Esophagus squamous epithelium (tissue), 5 donors: ENCODE measurements around the gene PKP1. TPM values are rescaled to one million over a fixed set of nuclear protein-coding genes. Genes with fewer than 3 reads are reported as not detected.

Experiments used
- DNase-seq: peaks from one replicate; lab custom pipeline; 2025; lab: John Stamatoyannopoulos, UW
- H3K27ac ChIP-seq, 4 donors: fragments of 200-600 bp; sonication (generic); one replicate each; pipeline ENCODE4 v1.5.1; 2016 to 2019; ENCODE audit warnings: mild to moderate bottlenecking in 1 of 4
- H3K27me3 ChIP-seq, 4 donors: fragments of 200-600 bp; sonication (generic); 1 replicate in 3 of 4; 2 replicates in 1 of 4; pipeline versions ENCODE4 v1.5.1 to v1.6.0; 2017 to 2021; ENCODE audit warnings: antibody characterized with exemption in 1 of 4
- H3K36me3 ChIP-seq, 3 donors: fragments of 200-600 bp; sonication (generic); one replicate each; pipeline ENCODE4 v1.5.1; 2016 to 2019
- H3K4me1 ChIP-seq, 3 donors: fragments of 200-600 bp; sonication (generic); one replicate each; pipeline ENCODE4 v1.5.1; 2017 to 2019
- H3K4me3 ChIP-seq, 4 donors: fragments of 200-600 bp; sonication (generic); 1 replicate in 3 of 4; 2 replicates in 1 of 4; pipeline ENCODE4 v1.5.1; 2016 to 2019; ENCODE audit warnings: mild to moderate bottlenecking in 2 of 4, moderate library complexity in 1 of 4
- H3K9me3 ChIP-seq, 3 donors: fragments of 200-600 bp; sonication (generic); one replicate each; pipeline ENCODE4 v1.5.1; 2016 to 2019
- CTCF ChIP-seq, 6 experiments: fragments of 450-650 bp in 4 of 6; fragments of 200-600 bp in 2 of 6; sonication (generic) in 2 of 6; IDR thresholded peaks; one replicate each; pipeline ENCODE4 v1.5.1; 2016 to 2019; ENCODE audit warnings: antibody characterized with exemption in 6 of 6, mild to moderate bottlenecking in 4 of 6, moderate library complexity in 4 of 6
- POLR2A ChIP-seq, 4 donors: fragments of 450-650 bp; IDR thresholded peaks; one replicate each; pipeline ENCODE4 v1.6.1; 2017; ENCODE audit warnings: antibody characterized with exemption in 4 of 4, mild to moderate bottlenecking in 4 of 4, moderate library complexity in 3 of 4
- WGBS, 2 donors: methylation state at CpG; one replicate each; pipeline ENCODE4 v1.1.5; 2018; 5-methylcytosine and 5-hydroxymethylcytosine counted together
- intact Hi-C: fragments of 100-400 bp; cut with DNase I; formaldehyde crosslinking; loops from one replicate; pipeline ENCODE4 v1.15.0; 2022
- total RNA-seq, 4 donors: library from RNA; depleted of rRNA; stranded (reverse); fragments of >200 nt; gene quantifications; one replicate each; pipeline ENCODE4 v1.1.0, GENCODE V29; 2016
- donor health status: DM: yes; HTN: yes; CAD: no.

The PKP1 gene
- total RNA-seq, 4 donors from 2014 or later, result 263 to 706 (median 410) TPM

DNA sequence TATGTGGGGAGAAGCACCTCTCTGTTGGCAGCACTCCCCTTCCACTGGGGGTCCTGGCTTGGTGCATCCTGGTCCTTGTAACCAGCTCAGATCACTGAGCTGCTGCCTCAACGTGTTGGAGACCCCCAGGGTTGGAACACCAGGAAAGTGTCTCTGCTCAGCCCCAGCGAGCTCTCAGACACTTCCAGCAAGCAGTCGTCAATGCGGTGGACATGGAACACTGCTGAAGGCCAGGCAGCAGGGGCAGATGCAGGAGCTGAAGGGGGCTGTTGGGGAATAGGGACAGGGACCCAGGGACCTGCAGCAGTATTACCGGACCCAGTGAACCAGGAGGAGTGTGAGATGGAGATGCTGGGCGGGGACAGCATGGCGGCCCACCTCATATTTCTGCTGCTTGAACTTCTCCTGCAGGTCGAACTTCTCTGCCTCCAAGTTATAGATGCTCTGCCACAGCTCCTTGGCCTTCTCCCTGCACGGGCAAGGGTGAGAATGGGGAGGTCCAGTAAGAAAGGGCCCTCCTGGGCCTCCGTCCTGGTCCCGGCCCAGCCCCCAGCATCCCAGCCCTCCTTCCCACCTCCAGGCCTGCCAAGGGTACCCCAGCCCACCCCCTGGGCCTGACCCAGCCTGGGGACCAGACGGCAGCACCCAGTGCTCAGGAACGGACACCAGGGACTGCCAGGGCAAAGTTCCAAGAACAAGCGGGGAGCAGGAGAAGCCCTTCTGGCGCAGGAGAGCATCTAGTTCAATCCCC lies 77.8 kb downstream of the PKP1 start:
- H3K4me3 ChIP-seq, result no peak overlapping the region
- no peak for DNase-seq
- 79% methylated on average over 6 of the region's 15 CpGs; no CpG with 5 or more reads in 1 of the 2 donors for whole genome bisulfite sequencing, 2 donors
- no peak for TF ChIP-seq POLR2A (IDR thresholded peaks at IDR 0.05)
- no peak for TF ChIP-seq CTCF (IDR thresholded peaks at IDR 0.05)
- intact Hi-C loops, result loop anchor here (5.0 kb wide), 1 partner anchor 109 kb away; no protein-coding TSS in a partner anchor
- no peak overlapping the region for H3K27ac ChIP-seq
- H3K36me3 ChIP-seq, result no peaks in the 10 kb centered on the region
- H3K4me1 ChIP-seq, result peaks cover 10 to 19% (median 13%) of the 10 kb centered on the region in 3 donors
- no peaks in the 10 kb centered on the region for H3K9me3 ChIP-seq
- peaks cover 0 to 6% (median 0%) of the 10 kb centered on the region in 4 donors for H3K27me3 ChIP-seq

DNA sequence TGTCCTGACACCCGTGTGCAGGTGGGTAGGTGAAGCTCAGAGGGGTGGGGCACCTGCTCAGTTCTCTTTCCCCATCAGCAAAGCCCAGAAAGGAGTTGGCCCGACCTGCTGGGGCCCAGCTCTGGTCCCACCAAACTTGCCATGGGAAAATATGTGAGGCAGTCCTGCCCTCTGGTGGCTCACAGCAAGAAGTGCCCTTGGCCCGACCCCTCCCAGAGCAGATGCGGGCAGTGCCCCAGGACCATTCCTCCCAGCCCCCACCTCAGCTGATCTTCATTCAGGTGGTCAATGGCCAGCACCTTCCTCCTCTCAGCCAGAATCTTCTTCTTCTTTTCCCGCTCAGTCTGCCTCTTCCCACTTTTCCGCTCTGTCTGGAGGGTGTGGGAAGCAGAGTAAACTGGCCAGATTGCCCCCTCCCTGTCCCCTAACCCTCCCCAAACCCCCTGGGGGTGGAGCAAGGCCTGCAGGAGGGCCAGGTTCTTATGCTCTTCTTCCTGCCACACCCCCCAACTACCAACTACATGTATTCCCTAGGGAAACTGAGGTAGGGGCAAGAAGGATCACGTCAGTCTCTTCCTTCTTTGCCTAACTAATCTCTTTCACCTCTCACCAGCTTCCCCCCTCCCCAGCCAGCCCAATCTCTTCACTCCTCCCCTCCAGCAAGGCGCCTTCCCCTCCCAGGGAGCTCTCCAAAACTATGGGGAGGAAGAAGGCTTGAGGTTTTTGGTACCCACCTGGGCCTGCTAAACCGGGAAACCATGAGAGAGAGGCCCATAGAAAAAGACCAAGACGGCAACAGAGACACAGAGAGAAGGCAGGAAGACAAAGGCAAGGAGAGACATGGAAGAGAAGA lies 78.6 kb downstream of the PKP1 start:
- Histone ChIP-seq H3K4me3 (no peak overlapping the region), H3K36me3 (no peaks in the 10 kb centered on the region), H3K9me3 (no peaks in the 10 kb centered on the region), H3K27ac (no peak overlapping the region), H3K4me1 (peaks cover 10 to 19% (median 13%) of the 10 kb centered on the region in 3 donors), H3K27me3 (peaks cover 0 to 14% (median 0%) of the 10 kb centered on the region in 4 donors)
- TF ChIP-seq CTCF (IDR thresholded peaks at IDR 0.05) (peak; percentile 42 to 91 (median 80)), POLR2A (IDR thresholded peaks at IDR 0.05) (no peak)
- intact Hi-C loops, result loop anchor here (5.0 kb wide), 1 partner anchor 110 kb away; no protein-coding TSS in a partner anchor
- no peak for DNase-seq
- 43 to 46% methylated on average over 8 of the region's 10 CpGs for WGBS, 2 donors

- DNase-seq, result no peak
- intact Hi-C loops, result loop anchor here (5.0 kb wide), 1 partner anchor 111 kb away; no protein-coding TSS in a partner anchor
- peaks cover 0 to 24% (median 0%) of the 10 kb centered on the region in 4 donors for H3K27me3 ChIP-seq
- H3K36me3 ChIP-seq, result no peaks in the 10 kb centered on the region
- H3K27ac ChIP-seq, result no peak overlapping the region
- TF ChIP-seq CTCF (IDR thresholded peaks at IDR 0.05), result no peak
- peaks cover 8 to 15% (median 10%) of the 10 kb centered on the region in 3 donors for H3K4me1 ChIP-seq
- H3K4me3 ChIP-seq, result no peak overlapping the region
- H3K9me3 ChIP-seq, result no peaks in the 10 kb centered on the region
- 67 to 88% methylated on average over 1 of the region's 3 CpGs for WGBS, 2 donors
Observed at GRCh38 chr1:201362906-201363305, 79.6 kb downstream of the PKP1 start.

DNA sequence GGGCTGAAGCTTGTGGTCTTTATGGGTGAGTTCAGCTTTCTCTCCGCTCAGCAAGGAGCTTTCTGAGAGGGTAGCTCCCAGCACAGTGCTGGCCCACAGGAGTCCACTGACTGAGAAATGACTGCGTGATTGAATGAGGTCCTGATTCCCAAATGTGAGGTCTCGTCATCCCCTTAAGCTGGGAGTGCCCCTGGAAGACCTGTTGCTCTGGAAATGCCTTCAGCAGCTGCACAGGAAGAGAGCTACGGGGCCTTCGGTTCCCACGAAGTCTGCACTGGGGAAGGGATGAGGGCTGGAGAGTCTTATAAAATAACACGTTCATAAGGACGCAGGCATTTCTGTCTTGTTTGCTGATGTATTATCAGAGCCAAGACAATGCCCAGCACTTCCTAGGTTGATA lies 80.2 kb downstream of the PKP1 start:
- H3K9me3 ChIP-seq, result no peaks in the 10 kb centered on the region
- no peak for DNase-seq
- no peak overlapping the region for H3K27ac ChIP-seq
- no peaks in the 10 kb centered on the region for H3K36me3 ChIP-seq
- TF ChIP-seq POLR2A (IDR thresholded peaks at IDR 0.05), result no peak
- TF ChIP-seq CTCF (IDR thresholded peaks at IDR 0.05), result no peak
- H3K4me3 ChIP-seq, result no peak overlapping the region
- peaks cover 0 to 30% (median 0%) of the 10 kb centered on the region in 4 donors for H3K27me3 ChIP-seq
- 76 to 89% methylated on average over 6 to 7 of the region's 8 CpGs for WGBS, 2 donors
- H3K4me1 ChIP-seq, result peaks cover 2 to 10% (median 5%) of the 10 kb centered on the region in 3 donors
- intact Hi-C loops, result loop anchor here (5.0 kb wide), 1 partner anchor 111 kb away; no protein-coding TSS in a partner anchor
